Mesothelial cell of epicardium (in vitro differentiated cells): ENCODE measurements around the gene PAM. TPM values are rescaled to one million over a fixed set of nuclear protein-coding genes. Genes with fewer than 3 reads are reported as not detected.

Experiments used
- DNase-seq, 2 experiments: peaks; one replicate each; pipeline ENCODE4 v3.0.0; 2021; ENCODE audit warnings: low spot score in 2 of 2; ENCODE audit not compliant: unreplicated experiment in 2 of 2
- H3K27ac Mint-ChIP-seq: 2 replicates; pipeline ENCODE4 v1.8.0; 2021; ENCODE audit warnings: mixed read lengths
- H3K27me3 Mint-ChIP-seq: 2 replicates; pipeline ENCODE4 v1.8.0; 2021; ENCODE audit warnings: low read depth, mixed read lengths
- H3K36me3 Mint-ChIP-seq: 2 replicates; pipeline ENCODE4 v1.8.0; 2021; ENCODE audit warnings: mixed read lengths
- H3K4me1 Mint-ChIP-seq: 2 replicates; pipeline ENCODE4 v1.8.0; 2021; ENCODE audit warnings: mixed read lengths
- H3K4me3 Mint-ChIP-seq: 2 replicates; pipeline ENCODE4 v1.8.0; 2021; ENCODE audit warnings: mild to moderate bottlenecking, moderate library complexity, mixed read lengths
- H3K9me3 Mint-ChIP-seq: 2 replicates; pipeline ENCODE4 v1.8.0; 2021; ENCODE audit warnings: mixed read lengths
- CTCF ChIP-seq: fragments of 200-600 bp; sonication (generic); IDR thresholded peaks from one replicate; pipeline ENCODE4 v1.5.0; 2021; ENCODE audit warnings: antibody characterized with exemption; ENCODE audit not compliant: unreplicated experiment
- total RNA-seq: library from RNA; stranded (reverse); gene quantifications from 3 replicates; pipeline ENCODE4 v1.2.1, GENCODE V29; 2021

Gene PAM
- total RNA-seq, 1 donor from 2014 or later: 94.3 TPM

- Mint-ChIP-seq H3K4me3 (no peak overlapping the region), H3K36me3 (peaks cover 4% of the 10 kb centered on the region)
- no peak for DNase-seq
Measured at GRCh38 chr5:102971676-102972293, 216.7 kb downstream of the PAM start.

GRCh38 chr5:102974177-102974576, 219.1 kb downstream of the PAM start:
- no peak overlapping the region for H3K27ac Mint-ChIP-seq
- peaks cover 2% of the 10 kb centered on the region for H3K4me1 Mint-ChIP-seq
- no peaks in the 10 kb centered on the region for H3K27me3 Mint-ChIP-seq
- no peaks in the 10 kb centered on the region for H3K36me3 Mint-ChIP-seq
- no peak for TF ChIP-seq CTCF
- no peak for DNase-seq
- no peak overlapping the region for H3K4me3 Mint-ChIP-seq
- no peaks in the 10 kb centered on the region for H3K9me3 Mint-ChIP-seq

More at GRCh38 chr5:102971676-102972293, 216.7 kb downstream of the PAM start:
- Mint-ChIP-seq H3K9me3 (no peaks in the 10 kb centered on the region), H3K27me3 (no peaks in the 10 kb centered on the region), H3K27ac (no peak overlapping the region), H3K4me1 (no peaks in the 10 kb centered on the region)
- TF ChIP-seq CTCF: peak; percentile 16

- Mint-ChIP-seq H3K9me3 (no peaks in the 10 kb centered on the region), H3K36me3 (no peaks in the 10 kb centered on the region), H3K27ac (no peak overlapping the region), H3K4me1 (peaks cover 2% of the 10 kb centered on the region), H3K27me3 (no peaks in the 10 kb centered on the region), H3K4me3 (no peak overlapping the region)
- TF ChIP-seq CTCF: no peak
- no peak for DNase-seq
Measured at GRCh38 chr5:102975045-102975444, 219.9 kb downstream of the PAM start.

GRCh38 chr5:102975457-102976182, 220.5 kb downstream of the PAM start:
- Mint-ChIP-seq H3K4me1 (peaks cover 2% of the 10 kb centered on the region), H3K27ac (no peak overlapping the region), H3K36me3 (no peaks in the 10 kb centered on the region), H3K9me3 (no peaks in the 10 kb centered on the region), H3K4me3 (no peak overlapping the region), H3K27me3 (no peaks in the 10 kb centered on the region)
- TF ChIP-seq CTCF: no peak
- no peak for DNase-seq

- H3K4me1 Mint-ChIP-seq: peaks cover 2% of the 10 kb centered on the region
- H3K4me3 Mint-ChIP-seq: no peak overlapping the region
- peaks cover 41% of the 10 kb centered on the region for H3K9me3 Mint-ChIP-seq
- H3K27ac Mint-ChIP-seq: no peak overlapping the region
- no peaks in the 10 kb centered on the region for H3K27me3 Mint-ChIP-seq
- no peak for DNase-seq
- TF ChIP-seq CTCF: no peak
- H3K36me3 Mint-ChIP-seq: peaks cover 26% of the 10 kb centered on the region
Measured at GRCh38 chr5:102981957-102982635, 227.0 kb downstream of the PAM start.
